H1 (cell line): Measurements from ENCODE around the gene SPAG17. TPM values are rescaled to one million over a fixed set of nuclear protein-coding genes. Genes with fewer than 3 reads are reported as not detected.

Source experiments
- CBX5 ChIP-seq: fragments of 300-800, 300-1000 bp; sonication (generic); IDR thresholded peaks from 2 replicates; pipeline ENCODE4 v1.7.1; 2016; ENCODE audit warnings: antibody characterized with exemption, low read length, low read depth
- MAFK ChIP-seq: IDR thresholded peaks from 2 replicates; pipeline ENCODE4 v1.6.1; 2012; ENCODE audit warnings: low read depth, mild to moderate bottlenecking, improper control_type of control experiment, low read length
- SP2 ChIP-seq: IDR thresholded peaks from 2 replicates; pipeline ENCODE4 v1.6.1; 2012; ENCODE audit warnings: mild to moderate bottlenecking, low read length, inconsistent platforms
- TCF12 ChIP-seq: IDR thresholded peaks from 2 replicates; pipeline ENCODE4 v1.6.1; 2011; ENCODE audit warnings: low read depth, mild to moderate bottlenecking, low read length
- polyA plus RNA-seq, 7 experiments: library from polyadenylated mRNA; depleted of rRNA in 3 of 7; stranded (reverse) in 5 of 7; unstranded in 2 of 7; fragments of >200 nt in 5 of 7; fragments of 200-250 nt in 2 of 7; gene quantifications; 1 replicate in 5 of 7; 2 replicates in 1 of 7; 4 replicates in 1 of 7; pipeline versions ENCODE4 v1.2.1 to v1.2.3, GENCODE V29; 2011 to 2013; ENCODE audit warnings: missing spikeins in 2 of 7, mixed read lengths in 2 of 7
- total RNA-seq: library from RNA; stranded (reverse); fragmentation: NEBNext Ultra II Directional; extraction: Animal tissue kit (Norgen Biotek cat#: 25700); gene quantifications from 2 replicates; pipeline ENCODE4 v1.2.1, GENCODE V29; 2021

SPAG17 gene
- total and polyA plus RNA-seq, 2 of the 8 experiments (the other 6 are each of a cell fraction or from before 2014, with no cell fraction given): 0.56 to 0.62 TPM

DNA sequence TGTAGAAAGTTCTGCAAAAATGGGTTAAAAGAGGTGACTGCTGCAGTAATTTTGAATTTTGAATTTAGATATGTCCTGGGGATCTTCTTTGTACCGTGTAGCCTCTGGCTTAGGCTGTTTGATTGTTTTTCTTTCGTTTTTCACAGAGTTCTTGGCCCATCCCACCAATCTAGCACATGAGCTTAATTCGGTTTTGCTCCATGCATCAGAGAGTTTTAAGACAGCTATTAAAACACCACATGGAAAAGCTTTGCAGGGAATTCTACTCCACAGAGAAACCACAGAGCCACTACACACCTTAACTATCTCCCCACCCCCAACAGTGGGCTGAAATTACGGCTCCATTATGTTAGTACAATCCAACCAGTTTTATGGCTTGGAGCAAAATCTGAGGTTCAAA is 25.5 kb downstream of the SPAG17 start (continued):
- TF ChIP-seq SP2 (no peak), TCF12 (no peak), CBX5 (no peak), MAFK (no peak)
